ENCODE results near the gene C6orf163. TPM values are rescaled to one million over a fixed set of nuclear protein-coding genes. Genes with fewer than 3 reads are reported as not detected.

C6orf163 gene
- total RNA-seq, 1 donor from 2014 or later = 3.8 TPM

DNA sequence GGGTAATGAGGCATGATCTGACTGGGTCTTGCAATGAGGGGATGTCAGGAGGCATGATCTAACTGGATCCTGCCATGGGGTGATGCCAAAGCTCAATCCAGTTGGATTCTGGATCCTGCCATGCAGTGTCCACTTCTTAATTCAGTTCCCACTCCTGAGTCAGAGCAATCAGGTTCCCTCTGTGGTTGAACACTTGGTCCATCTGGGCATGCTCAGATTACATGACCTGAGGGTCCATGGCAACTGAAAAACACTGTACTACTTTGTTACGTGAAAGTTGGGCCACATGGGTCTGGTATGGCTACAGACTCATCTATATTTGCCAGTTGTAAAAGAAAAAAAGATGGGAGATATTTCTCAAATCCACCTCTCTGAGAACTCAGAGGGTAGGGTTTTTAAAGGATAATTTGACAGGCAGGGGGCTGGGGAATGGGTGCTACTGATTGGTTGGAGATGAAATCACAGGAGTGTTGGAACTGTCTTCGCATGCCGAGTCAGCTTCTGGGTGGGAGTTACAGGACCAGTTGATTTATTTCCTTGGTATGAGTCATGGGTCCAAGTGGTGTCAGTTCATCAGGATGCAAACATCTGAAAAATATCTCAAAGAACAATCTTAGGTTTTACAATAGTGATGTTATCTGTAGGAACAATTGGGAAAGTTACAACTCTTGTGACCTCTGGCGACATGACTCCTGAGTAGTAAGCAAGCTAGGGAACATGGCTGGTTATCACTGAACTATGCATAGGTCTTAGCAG lies 21.6 kb downstream of the C6orf163 start:
- peaks cover 8% of the 10 kb centered on the region for H3K36me3 Mint-ChIP-seq (ENCODE audit: unreplicated experiment)
- DNase-seq (ENCODE audit: extremely low spot score, unreplicated experiment) = no peak
- H3K4me1 Mint-ChIP-seq (ENCODE audit: unreplicated experiment) = no peaks in the 10 kb centered on the region

DNA sequence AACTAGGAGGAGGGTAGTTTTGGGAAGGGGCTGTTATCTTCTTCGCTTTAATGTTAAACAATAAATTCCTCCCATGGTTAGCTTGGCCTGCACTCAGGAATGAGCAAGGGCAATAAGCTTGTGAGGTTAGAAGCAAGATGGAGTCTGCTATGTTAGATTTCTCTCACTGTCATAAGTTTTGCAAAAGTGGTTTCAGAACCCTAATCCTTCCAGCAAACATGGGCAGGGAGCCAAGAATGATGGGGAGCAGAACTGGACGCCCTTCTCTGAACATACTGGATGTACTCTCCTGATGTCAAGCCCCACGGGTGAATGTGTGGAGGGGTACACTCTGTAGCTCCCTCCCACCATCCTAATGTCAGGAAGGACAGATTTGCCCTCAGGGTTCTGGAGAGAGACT lies 22.3 kb downstream of the C6orf163 start:
- Mint-ChIP-seq H3K4me1 (ENCODE audit: unreplicated experiment) (no peaks in the 10 kb centered on the region), H3K36me3 (ENCODE audit: unreplicated experiment) (peaks cover 8% of the 10 kb centered on the region), H3K4me3 (ENCODE audit: unreplicated experiment) (no peak overlapping the region), H3K27me3 (ENCODE audit: unreplicated experiment) (no peaks in the 10 kb centered on the region), H3K9me3 (ENCODE audit: unreplicated experiment) (peaks cover 14% of the 10 kb centered on the region), H3K27ac (ENCODE audit: unreplicated experiment) (no peak overlapping the region)
- no peak for DNase-seq (ENCODE audit: extremely low spot score, unreplicated experiment)
- TF ChIP-seq, protein P1, sequence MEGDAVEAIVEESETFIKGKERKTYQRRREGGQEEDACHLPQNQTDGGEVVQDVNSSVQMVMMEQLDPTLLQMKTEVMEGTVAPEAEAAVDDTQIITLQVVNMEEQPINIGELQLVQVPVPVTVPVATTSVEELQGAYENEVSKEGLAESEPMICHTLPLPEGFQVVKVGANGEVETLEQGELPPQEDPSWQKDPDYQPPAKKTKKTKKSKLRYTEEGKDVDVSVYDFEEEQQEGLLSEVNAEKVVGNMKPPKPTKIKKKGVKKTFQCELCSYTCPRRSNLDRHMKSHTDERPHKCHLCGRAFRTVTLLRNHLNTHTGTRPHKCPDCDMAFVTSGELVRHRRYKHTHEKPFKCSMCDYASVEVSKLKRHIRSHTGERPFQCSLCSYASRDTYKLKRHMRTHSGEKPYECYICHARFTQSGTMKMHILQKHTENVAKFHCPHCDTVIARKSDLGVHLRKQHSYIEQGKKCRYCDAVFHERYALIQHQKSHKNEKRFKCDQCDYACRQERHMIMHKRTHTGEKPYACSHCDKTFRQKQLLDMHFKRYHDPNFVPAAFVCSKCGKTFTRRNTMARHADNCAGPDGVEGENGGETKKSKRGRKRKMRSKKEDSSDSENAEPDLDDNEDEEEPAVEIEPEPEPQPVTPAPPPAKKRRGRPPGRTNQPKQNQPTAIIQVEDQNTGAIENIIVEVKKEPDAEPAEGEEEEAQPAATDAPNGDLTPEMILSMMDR (IDR thresholded peaks at IDR 0.05) = no peak

More for the DNA sequence above, 21.6 kb downstream of the C6orf163 start:
- H3K27me3 Mint-ChIP-seq (ENCODE audit: unreplicated experiment) = no peaks in the 10 kb centered on the region
- no peak overlapping the region for H3K27ac Mint-ChIP-seq (ENCODE audit: unreplicated experiment)
- peaks cover 14% of the 10 kb centered on the region for H3K9me3 Mint-ChIP-seq (ENCODE audit: unreplicated experiment)
- TF ChIP-seq, protein P1 (IDR thresholded peaks at IDR 0.05) = no peak
- no peak overlapping the region for H3K4me3 Mint-ChIP-seq (ENCODE audit: unreplicated experiment)

DNA sequence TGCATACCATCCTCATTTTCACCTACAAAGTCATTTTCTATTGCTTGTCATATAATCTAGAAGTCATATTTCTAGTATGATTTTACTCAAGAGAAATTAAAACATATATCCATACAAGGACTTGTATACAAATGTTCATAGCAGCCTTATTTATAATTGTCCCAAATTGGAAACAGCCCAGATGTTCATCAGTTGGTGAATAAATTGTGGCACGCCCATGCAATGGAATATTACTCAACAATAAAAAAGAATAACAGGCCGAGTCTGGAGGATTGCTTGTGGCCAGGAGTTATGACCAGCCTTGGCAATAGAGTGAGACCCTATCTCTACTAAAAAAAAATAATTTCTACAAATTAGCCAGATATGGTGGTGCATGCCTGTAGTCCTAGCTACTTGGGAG lies 28.8 kb downstream of the C6orf163 start:
- Mint-ChIP-seq H3K4me3 (ENCODE audit: unreplicated experiment) (no peak overlapping the region), H3K27me3 (ENCODE audit: unreplicated experiment) (no peaks in the 10 kb centered on the region)
- TF ChIP-seq, protein P1 (IDR thresholded peaks at IDR 0.05) = no peak

DNA sequence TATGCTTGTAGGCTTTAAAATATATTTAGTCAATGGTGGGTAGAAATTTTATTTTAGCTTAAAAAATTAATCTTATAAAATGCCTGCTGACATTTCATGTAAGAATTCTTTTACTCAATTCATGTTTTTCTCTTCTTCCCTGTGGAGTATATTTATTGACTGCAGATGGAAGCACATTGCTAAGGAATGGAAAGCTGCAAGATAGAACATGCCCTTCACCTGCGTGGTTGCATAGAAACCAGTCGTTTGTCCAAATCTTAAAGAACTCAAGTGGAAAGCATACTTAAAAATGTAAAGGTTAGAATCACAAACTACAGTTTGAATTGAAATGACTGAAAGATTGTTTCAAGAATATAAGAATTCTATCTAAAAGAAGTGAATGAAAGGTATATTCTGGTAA lies 30.7 kb downstream of the C6orf163 start:
- H3K4me3 Mint-ChIP-seq (ENCODE audit: unreplicated experiment) = no peak overlapping the region
- H3K4me1 Mint-ChIP-seq (ENCODE audit: unreplicated experiment) = no peaks in the 10 kb centered on the region
- DNase-seq (ENCODE audit: extremely low spot score, unreplicated experiment) = no peak
- no peaks in the 10 kb centered on the region for H3K36me3 Mint-ChIP-seq (ENCODE audit: unreplicated experiment)
- H3K27me3 Mint-ChIP-seq (ENCODE audit: unreplicated experiment) = no peaks in the 10 kb centered on the region
- H3K27ac Mint-ChIP-seq (ENCODE audit: unreplicated experiment) = no peak overlapping the region
- TF ChIP-seq, protein P1 (IDR thresholded peaks at IDR 0.05) = no peak
- H3K9me3 Mint-ChIP-seq (ENCODE audit: unreplicated experiment) = peaks cover 4% of the 10 kb centered on the region

More for the DNA sequence above, 28.8 kb downstream of the C6orf163 start:
- peaks cover 11% of the 10 kb centered on the region for H3K9me3 Mint-ChIP-seq (ENCODE audit: unreplicated experiment)
- no peak for DNase-seq (ENCODE audit: extremely low spot score, unreplicated experiment)
- no peak overlapping the region for H3K27ac Mint-ChIP-seq (ENCODE audit: unreplicated experiment)
- H3K36me3 Mint-ChIP-seq (ENCODE audit: unreplicated experiment) = no peaks in the 10 kb centered on the region
- H3K4me1 Mint-ChIP-seq (ENCODE audit: unreplicated experiment) = no peaks in the 10 kb centered on the region

DNA sequence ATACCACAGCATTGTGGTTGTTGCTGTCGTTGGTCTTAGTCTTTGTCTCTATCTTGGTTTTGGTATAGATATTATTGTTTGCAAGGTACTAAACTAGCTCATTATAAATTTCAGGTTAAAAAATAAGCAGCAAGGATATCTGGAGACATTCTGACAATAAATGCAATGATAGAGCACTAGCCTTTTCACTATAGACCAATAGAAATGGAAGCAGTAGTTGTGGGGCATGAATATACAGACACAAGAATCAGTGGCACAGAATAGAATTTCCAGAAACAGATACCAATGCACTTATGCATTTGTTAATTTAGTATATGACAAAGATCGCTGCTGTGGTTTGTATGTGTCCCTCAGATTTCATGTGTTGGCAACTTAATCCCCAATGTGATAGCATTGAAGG lies 32.0 kb downstream of the C6orf163 start:
- Mint-ChIP-seq H3K27me3 (ENCODE audit: unreplicated experiment) (no peaks in the 10 kb centered on the region), H3K27ac (ENCODE audit: unreplicated experiment) (no peak overlapping the region), H3K4me1 (ENCODE audit: unreplicated experiment) (no peaks in the 10 kb centered on the region), H3K36me3 (ENCODE audit: unreplicated experiment) (no peaks in the 10 kb centered on the region), H3K4me3 (ENCODE audit: unreplicated experiment) (no peak overlapping the region), H3K9me3 (ENCODE audit: unreplicated experiment) (peaks cover 4% of the 10 kb centered on the region)
- TF ChIP-seq, protein P1 (IDR thresholded peaks at IDR 0.05) = no peak
- DNase-seq (ENCODE audit: extremely low spot score, unreplicated experiment) = no peak

All from osteocyte (in vitro differentiated cells).